GM19351 (cell line): ENCODE data around the gene CAMTA1.
"Not testable (repeated sequence)": the region's sequence is repeated elsewhere in the genome, so short reads cannot be mapped to it uniquely, and the experiment has no call there.

Experiments
- ATAC-seq: cut with Tn5 transposase; IDR thresholded peaks from one replicate; pipeline ENCODE4 v1.9.1; 2021; ENCODE audit warnings: mild to moderate bottlenecking, moderate library complexity; ENCODE audit not compliant: unreplicated experiment

Gene CAMTA1

DNA sequence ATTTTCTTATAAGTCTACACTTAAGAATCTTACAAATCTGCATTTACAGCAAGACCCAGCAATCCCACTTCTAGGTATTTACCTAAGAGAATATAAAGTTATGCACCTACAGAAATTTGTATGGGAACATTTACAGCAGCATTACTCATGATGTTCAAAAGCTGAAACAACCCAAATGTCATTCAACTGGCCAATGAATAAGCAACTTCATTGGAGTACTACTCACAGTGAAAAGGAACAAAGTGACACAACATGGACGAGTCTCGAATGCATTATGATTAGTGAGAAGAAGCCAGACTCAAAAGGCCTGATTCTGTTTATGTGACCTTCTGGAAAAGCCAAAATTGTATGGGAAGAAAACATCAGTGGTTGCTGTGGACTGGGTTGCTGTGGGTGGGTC lies 116.9 kb downstream of the CAMTA1 start:
- no peak for ATAC-seq

DNA sequence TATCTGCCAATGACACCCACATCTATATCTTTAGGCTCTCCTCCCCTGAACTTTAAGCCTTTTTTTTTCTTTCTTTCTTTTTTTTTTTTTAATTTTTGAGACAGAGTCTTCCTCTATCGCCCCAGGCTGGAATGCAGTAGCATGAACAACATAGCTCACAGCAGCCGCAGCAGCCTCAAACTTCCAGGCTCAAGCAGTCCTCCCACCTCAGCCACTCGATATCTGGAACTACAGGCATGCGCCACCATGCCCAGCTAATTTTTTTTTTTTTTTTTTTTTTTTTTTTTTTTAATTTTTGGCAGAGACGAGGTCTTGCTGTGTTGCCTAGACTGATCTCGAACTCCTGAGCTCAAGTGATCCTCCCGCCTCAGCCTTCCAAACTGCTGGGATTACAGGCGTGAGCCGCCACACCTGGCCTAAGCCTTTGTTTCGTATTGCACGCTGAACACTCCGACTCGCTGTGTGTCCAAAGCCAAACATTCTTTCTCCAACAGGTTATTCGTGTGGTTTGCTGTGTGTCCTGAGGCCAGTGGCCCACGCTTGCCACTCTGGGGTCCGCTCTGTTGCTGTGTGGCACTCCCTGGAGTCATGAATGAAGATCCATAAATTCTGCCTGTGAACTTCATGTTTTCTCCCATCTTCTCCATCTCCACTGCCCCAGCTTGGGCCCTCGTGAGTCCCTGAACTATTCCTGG lies 119.4 kb downstream of the CAMTA1 start:
- no peak for ATAC-seq

DNA sequence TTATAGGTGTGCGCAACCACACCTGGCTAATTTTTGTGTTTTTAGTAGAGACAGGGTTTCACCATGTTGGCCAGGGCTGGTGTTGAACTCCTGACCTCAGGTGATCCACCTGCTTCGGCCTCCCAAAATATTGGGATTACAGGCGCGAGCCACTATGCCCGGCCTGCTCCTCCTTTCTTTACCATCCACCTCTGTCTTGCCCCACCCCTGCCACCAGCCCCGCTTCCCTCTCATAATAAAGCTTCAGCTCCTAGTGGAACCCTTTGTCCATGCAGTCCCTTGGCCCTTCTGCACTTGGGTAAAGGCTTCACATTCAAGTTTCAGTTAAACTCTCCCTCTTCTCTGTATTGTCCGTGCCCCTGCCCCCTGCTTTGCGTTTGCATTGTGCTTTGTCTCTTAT lies 120.1 kb downstream of the CAMTA1 start:
- ATAC-seq, result no peak

DNA sequence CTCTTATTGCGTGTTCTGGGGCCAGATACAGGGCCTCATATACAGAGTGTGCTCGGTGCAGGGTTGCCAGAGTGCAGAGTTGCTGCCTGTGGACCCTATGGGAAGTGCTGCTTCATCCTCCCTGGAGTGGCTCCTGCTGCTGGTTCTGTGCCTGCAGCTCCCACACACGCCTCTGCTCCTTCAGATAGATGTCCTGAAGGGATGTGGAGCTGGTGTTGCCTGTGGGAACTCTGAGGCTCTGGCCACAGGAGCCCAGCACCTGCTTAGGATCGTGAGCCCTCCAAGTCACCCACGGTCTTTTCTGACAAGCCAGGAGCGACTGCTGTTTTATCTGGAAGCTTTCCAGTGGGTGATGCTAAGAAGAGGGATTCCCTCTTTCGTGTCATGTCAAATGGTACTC lies 120.5 kb downstream of the CAMTA1 start:
- ATAC-seq, result no peak

DNA sequence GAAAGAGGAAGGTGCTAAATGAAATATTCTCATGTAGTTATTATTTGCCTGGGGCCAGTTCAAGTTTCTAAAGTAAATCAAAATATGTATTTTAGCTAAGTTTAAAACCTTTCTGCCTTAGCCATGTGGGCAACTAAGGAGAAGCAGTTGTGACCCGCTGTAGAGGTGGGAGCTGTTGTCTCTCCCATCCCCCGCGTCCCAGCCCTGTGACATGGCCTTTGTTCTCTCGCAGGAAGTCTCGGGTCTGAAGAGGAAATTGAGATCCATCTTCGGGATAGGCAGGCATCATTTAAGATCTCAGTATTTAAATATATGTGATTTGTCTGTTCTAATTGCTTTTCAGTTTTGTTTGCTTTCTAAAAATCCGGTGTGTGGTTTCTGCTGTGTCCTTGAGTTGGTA lies 121.5 kb downstream of the CAMTA1 start:
- ATAC-seq, result no peak

DNA sequence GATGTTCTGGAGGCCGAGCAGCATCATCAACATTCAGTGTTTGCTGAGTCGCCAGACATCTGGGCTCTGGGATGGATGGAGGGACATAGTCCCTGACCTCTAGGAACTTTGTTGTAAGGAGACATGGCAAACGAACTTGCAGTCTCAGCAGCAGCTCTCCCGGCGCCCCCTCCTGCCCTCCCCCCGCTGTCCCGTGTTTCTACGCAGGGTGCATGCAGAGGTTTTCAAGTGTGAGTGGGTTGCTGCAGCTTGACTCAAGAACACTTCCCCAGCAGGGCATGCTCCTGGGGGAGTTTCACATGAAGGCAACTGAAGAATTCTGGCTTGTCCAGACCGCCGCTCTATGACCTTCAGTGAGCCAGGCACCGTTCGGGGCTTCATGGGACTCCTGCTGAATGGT lies 121.9 kb downstream of the CAMTA1 start:
- ATAC-seq, result no peak

DNA sequence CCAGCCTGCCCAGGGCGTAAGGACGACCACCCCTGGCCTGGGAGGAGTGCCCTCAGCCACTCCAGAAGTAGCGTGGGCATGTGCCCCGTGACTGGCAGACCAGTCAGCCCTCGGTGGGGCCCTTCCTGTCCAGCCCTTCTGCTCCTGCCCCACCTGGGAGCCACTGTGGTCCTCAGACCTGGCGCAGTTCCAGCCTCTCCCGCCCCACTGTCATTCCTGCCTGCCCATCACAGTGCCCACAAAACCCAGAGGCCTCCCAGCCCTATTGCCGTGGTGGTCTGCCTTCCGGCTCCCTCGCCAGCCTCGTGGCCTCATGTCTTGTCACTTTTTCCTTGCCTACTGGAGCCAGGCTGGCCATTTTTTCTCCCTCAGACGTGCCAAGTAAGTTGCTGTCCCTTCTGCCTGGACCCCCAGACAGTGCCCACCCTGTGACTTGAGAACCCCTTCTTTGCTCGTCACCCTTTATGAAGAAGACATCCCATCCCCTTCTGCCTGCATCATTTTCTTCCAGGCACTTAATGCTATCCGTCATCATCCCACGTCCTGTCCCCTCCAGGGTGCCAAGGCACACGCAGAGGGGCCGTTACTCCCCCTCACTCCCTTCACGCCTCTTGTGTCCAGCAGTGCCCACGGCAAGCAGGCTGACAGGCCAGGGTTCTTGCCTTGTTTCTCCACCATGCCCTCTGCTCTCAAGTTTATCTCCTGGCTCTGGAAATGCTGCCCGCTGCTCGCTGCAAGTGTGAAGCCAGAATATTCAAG lies 122.6 kb downstream of the CAMTA1 start:
- ATAC-seq, result no peak

DNA sequence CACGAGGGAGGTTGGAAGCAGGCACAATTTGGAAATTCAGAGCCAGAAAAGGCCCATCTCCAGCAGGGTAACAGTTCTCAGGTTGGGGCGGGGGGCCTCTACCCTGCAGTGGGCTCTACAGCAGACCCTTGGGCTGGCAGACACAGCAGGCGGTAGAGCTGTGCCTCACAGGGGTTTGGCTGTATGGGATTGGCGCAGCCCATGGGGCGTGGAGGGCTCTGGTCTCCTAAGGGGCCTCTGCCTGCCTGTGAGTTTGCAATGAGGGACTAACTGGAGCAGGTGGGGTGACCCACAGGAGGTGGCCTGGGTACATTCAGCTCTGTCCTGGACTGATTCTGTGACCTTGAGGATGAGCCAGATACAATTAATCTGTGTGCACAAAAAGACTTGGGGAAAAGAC lies 124.1 kb downstream of the CAMTA1 start:
- no peak for ATAC-seq

DNA sequence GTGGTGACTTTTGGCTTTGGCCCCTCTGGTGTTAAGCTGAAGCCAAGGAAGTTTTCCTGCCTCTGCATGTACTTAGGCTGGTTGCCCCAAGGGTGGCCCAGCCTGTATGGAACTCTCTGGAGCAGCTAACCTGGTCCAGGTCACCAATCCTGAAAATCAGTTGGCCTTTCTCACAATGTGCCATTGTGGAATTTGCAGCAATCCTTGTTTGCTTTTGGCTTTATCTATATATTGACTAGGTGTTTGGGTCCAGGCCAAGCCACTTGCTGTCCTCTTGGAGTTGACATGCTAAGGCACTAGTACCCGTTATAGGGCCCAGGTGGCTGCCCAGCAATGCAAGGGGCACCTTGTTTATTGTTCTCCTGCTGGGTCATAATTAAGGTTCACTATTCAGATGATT lies 124.6 kb downstream of the CAMTA1 start:
- ATAC-seq, result no peak

DNA sequence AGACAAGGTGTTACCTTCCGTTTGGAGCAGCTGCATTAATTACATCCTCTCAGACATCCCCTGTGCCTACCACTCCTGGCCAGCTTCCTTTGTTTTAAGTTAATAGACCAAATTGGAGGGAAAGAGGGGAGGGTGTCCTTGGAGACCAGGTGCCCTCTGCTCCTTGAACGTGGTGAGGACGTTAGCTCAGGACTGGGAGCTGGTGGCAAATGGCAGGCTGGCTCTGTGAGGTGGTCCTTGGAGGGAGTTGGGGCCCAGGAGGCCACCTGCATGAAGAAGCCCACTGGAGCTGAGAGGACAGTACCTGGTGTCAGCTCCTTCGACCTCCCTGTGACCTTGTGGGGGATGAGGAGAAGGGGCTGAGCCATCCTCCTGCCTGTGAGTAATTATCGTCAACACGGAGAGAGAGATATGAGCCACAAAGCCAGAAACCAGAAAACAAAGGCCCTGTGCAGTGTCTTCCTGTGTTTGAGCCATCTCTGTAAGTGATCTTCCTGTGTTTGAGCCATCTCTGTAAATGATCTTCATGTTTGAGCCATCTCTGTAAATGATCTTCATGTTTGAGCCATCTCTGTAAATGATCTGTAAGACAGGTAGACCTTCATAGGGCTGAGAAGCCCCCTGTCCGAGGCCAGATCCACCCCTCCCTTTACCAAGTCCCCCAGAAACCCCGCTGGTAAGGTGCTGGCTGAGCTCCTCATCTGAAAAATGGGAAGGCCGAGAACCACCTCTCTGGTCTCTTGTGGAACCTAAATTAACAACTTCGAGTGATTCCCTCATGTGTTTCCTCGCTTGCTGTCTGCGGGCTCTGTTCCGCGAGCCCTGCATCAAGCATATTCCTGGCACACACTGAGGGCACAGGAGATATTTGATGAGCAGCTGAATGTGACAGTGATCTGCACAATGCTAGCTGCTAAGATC lies 126.0 kb downstream of the CAMTA1 start:
- ATAC-seq, result no peak

DNA sequence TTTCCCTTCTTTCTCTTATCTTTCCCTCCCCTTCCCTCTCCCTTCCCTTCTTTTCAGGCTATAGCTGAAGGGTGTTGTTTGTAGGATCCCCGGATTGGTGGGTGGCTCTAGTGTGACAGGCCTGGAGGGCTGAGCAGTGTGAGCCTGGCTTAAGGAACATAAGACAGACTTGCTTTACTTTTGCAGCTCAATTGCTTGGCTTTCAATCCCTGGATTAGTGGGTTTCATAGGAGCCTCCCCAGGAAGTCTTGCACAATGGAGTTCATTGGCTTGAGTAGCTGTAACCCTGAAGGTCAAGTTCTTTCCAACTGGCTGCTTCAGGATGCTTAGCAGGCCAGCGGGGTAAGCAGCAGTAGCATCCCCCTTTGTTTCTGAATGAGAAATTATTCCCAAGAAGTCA lies 126.7 kb downstream of the CAMTA1 start:
- ATAC-seq, result no peak

DNA sequence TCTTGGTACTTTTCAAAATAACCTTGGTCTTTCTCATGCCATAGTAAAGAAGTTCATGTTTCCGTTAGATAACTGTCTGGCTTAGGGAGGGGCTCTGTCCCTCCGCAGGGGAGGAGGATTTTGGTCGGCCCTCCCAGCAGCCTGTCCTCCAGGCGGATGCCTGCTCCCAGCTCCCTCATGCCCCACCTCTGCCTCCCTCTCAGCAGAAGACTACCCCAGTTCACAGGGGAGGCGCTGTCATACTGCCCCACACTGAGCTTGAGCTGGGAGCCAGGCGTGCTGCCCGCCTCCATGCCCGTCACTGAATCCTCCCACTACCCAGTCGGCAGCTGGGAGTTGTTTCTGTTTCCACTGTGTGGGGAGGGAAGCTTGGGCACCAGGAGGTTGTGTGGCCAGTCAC lies 127.3 kb downstream of the CAMTA1 start:
- ATAC-seq, result no peak

DNA sequence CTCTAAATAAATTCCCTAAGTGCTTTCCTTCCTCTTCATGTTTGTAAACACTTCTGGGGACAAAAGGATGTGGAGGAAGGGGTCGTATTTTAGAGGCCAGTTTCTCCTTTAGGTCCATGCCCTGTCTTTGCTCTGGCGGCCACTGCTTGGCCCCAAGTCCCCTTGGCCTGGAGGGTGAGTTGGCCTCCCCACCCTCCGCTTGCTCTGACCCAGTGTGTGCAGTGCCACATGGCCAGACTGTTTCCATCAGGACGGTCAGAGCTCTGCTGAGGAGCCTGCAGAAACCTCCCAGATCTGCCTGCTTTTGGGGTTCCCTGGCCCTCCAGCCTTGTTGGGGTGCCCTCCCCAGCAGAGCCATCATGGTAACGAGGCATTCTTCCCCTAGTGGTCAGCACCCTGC lies 127.8 kb downstream of the CAMTA1 start:
- no peak for ATAC-seq

DNA sequence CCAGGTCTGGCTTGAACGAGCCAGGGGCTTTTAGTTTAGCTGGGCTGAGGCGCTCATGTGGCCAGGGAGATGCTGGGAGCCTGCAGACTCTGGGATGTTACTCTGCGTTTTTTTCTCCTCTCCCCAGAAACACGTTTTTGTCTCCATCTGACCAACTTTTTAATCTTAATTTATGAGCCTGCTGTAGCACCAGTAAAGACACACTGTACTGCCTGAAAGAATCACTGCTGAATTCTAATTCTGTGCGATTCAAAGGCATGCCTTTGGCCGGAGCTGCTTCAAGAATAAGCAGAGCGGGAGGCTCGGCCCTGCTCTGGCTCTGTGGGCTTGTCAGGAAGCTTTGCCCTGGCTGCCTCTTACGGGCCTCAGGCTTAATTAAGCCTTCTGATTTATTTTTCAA lies 129.5 kb downstream of the CAMTA1 start:
- no peak for ATAC-seq

DNA sequence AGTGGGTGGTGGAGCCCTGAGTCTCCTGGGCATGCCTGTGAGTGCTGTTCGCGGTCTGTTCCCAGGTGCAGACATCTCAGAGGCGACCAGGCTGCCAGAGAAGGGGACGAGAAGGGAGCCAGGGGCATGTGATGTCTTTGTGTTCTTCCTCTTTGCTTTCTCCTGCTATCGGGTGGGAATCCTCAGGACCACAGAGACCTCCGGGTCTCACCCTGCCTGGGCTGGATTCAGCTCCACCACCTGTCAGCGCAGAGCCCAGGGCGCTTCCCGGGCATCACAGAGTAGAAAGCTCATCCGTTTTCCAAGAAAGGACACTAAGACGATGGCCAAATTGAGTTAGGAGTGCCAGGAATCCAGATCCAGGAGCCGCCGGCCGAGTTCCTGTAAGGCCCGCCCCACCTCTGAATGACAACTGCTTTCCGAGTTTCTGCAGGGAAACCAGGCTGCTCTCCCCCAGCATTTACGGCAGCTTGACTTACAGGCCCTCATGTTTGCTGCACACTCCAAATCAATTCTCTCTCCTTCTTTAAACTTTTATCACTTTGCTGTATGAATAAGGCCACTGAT lies 130.8 kb downstream of the CAMTA1 start:
- ATAC-seq, result no peak

DNA sequence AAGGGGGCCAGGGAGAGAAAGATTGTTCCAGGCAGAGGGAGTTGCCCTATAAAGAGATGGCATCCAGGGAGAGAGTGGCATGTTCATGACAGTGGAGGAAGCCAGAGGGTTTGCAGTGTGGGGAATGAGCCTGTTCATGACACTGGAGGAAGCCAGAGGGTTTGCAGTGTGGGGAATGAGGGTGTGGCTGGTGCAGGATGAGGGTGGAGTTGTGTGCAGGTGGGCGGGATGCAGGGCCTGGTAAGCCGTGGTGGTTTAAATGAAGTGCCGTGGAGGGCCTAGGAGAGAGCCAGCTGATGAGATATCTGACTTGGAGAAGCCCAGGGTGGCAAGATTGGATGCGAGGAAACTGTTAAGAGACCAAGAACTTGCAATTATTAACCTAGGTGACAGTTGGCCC lies 131.8 kb downstream of the CAMTA1 start:
- no peak for ATAC-seq

DNA sequence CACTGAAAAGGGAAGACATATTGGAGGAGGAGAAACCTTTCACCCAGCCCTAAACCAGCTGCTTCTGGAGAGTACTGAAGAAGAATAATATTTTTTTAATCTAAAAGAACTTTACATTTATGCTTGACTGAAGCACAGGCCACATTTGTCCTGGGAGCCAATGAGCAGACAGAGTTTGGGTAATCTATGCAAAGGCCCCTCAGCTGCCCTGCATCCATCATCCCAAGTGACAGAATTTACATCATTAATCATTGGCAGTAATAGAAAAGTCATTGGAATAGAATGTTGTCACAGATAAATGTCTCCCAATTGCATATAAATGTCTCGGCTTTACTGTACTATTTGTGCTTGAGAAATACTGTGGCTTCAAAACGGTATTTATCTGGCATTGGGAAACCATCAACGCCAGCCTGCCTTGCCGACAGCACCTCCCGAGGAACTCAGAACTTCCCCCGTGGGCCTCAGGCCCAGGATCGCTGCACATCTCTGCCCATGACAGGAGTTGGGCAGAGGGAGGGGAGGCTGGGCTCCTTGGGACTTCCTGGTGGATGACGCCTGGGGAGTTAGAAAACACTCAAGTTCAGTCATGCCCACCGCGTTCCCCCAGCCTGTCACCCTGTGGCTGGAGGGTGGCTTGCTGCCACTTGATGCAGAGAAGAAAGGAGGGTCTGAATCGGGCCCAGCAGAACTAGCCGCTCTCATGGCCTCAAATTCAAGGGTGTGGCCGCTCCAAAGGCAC lies 133.1 kb downstream of the CAMTA1 start:
- no peak for ATAC-seq

DNA sequence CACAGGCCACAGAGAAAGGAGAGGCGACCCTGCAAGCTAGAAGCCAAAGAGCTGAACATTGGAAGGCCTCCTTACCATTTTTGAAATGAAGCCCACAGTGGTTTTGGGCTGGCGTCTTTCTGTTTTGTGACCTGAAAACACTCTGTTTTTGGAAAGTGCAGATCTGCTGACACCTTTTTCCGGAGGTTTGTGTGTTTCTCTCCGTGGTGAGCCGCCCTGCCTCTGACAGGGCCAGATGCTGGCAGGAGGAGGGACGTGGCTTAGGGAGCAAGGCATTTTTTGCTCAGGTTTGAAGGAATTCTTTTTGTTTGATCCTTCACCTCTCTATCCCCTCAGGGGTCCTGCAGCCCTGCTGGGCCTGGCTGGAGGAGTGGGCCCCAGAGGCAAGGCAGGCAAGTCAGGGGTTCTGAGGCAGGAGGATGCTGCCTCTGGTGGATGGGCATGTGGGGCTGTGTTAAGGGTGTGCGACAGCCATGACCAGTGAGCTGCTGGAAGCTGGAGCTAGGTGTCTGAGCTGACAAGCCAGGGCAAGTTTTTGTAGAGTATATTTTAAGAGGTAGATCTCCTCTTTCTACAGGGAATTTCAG lies 133.8 kb downstream of the CAMTA1 start:
- ATAC-seq, result no peak

DNA sequence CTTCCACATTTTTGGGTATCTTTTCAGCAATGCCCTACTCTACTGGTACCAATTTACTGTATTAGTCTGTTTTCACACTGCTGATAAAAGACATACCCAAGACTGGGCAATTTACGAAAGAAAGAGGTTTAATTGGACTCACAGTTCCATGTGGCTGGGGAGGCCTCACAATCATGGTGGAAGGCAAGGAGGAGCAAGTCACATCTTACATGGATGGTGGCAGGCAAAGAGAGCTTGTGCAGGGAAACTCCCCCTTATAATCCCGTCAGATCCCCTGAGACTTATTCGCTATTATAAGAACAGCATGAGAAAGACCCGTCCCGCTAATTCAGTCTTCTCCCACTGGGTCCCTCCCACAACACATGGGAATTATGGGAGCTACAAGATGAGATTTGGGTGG lies 136.3 kb downstream of the CAMTA1 start:
- not testable (repeated sequence) for ATAC-seq
